GM21723 (cell line): ENCODE results near the gene NRP1.
"Not testable (repeated sequence)": the region's sequence is repeated elsewhere in the genome, so short reads cannot be mapped to it uniquely, and the experiment has no call there.

ENCODE experiments used
- ATAC-seq: cut with Tn5 transposase; IDR thresholded peaks from one replicate; pipeline ENCODE4 v1.9.1; 2021; ENCODE audit warnings: mild to moderate bottlenecking, moderate library complexity; ENCODE audit not compliant: unreplicated experiment

NRP1 gene

DNA sequence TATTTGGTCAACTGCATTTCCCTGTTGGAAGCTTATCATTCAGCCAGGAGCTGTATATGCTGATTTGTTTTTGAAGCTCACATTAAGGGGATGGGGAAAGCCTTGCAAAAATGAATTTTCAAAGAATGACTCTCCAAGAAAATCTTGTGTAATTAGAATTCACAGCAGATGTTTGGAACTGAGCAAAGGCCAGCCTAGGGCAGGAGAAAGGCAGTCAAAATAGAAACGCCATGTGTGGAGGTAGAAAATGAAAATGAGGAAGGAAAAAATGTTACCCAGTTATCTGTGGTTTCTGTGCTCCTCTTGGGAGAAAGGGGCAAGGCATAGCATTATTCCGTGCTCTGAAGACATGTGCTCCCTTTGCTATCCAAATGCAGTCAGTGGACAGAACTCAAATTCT lies 93.5 kb downstream of the NRP1 start:
- no peak for ATAC-seq

DNA sequence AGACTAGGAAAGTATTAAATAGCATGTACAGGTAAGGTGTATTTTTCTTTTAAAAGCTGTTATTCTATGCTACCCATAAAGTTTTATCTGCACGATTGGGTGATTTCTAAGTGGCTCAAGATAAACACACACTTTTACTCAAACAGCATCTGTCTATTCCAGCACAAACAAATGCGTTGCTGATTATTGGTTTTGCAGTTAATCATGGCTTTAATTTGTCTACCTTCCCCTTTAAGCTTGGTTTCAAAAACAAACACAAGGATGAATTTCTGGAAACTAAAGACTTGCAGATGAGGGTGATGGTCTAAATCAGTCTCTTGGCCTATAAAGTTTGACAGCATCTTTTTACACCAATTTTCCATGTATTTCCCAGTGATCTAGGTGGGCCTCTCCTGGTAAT lies 94.2 kb downstream of the NRP1 start:
- no peak for ATAC-seq

DNA sequence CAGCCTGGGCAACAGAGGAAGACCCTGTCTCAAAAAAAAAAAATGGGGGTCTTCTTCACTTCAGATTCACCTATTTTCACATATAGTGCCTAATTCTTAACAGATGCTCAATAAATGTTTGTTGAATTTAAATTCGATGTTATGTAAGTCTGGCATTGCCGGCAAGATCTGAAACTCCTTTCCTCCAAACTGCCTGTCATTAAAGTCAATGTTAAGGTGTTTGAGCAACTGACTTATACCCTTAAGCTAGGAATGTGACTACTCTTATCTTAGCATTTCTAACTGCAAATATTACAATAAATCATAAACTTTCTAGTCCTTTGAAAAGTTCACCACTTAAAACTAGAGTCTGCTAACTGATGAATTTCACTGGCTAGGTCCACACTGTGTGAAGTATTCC lies 95.2 kb downstream of the NRP1 start:
- no peak for ATAC-seq

DNA sequence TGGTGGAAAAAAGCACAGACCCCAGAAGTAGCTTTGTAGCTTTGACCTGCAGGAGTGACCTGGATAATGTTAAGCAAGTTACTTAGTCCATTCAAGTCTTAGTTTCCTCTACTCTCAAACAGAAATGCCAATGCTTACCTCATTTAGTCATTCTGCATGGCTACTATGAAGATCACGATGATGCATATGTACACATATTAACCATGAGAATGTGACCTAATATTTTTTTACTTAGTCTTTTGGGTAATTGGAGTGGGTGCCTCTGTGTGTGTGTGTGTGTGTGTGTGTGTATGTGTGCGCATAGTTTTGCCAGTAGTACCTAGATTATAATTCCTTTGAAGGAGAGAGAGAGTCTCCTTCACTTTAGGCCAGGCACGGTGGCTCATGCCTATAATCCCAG lies 95.8 kb downstream of the NRP1 start:
- no peak for ATAC-seq

DNA sequence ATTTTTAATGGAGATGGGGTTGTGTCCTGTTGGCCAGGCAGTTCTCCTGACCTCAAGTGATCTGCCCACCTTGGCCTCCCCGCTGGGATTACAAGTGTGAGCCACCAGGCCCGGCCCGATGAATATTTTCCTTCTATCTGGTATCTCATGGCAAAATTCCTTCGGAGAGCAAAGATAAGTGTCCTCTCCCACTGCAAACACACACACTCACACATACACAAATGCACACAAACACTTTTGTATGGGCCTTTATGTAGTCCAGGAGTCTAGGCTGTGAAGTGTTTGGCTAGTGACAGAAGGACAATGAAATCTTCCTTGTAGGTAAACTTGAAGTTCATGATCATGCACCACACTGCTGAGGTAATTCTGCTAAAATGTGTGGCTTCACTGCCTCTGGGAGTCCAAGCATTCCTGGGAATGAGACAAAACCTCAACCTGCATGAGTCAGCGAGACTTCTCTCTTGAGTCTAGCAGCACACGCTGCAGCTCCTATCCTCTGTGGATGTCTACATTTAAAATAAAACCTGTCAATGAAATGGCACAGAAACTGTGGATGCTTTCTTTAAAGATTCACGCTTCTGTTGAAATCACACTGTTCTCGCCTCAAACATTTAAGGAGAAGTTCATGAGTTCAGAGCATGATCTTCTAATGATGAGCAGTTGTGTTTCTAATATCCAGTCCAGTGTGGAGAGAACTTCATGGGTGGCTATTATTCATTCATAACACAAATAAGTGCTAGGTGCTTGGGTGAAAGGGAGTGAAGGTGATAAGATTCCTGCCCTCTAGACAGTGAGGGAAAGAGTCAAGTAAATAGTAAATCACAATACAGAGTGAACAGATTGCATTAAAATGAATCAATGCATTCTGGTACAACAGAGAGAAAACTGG lies 96.5 kb downstream of the NRP1 start:
- ATAC-seq, result no peak

DNA sequence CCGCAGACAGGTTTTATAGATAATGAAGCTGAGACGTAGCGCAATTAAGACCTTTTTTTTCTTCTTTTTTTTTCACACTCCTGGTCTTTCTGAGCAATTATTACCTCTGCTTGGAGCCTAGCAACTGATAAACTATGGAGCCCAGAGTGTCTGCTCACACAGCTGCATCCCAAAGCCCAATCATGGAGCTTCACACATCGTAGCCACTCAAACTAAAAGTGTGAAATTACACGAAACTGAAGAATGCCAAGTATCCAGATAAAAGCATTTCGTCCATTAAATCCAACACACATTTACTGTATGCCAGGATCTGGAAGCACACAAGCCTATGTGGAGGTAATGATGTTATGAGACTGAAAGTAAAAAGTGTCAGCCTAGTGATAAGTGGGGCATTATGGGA lies 97.6 kb downstream of the NRP1 start:
- ATAC-seq, result no peak

DNA sequence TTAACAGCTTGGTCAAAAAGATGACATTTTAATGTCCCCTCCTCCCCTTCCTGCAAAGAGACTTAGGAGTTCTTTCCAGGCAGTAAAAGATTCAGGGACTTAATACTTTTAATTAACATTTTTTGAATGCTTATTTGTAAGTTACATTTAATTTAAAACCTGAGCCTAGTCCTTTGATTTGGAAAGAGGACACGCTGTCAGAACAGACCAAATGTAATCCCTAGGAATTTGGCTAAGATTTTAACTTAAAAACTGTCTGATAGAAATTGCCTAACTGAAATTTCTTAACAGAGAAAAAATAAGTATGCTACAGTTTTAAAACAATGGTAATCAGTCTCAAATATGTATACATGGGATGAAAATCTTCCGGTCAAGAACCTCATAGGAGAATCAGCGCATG lies 98.5 kb downstream of the NRP1 start:
- ATAC-seq, result no peak

DNA sequence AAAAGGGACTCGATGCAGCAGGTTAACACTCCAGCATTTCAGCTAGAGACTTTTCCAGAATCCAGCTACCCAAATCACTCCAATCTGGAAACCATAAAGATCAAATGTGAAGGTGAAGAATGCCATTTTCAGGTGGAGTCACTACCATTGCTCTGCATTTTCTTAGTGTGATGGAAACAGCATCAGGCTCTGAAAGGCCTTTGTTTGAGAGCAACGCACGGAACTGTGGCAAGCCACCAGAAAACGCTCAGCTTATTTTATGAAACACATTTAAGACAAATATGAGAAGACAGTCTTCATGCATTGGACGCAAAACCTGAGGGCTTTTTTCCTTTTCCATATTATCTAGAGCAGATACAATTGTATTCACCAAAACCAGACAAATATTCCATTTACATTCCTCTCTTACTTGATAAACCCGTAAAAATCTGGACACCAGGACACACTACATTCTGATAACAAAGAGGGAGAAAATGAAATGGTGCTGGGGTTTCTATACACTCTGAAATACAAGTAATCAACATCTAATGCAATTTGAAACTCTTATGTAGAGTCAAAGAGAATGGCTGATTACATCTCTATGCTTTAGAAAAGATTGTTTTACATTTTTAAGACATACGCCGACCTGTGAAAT lies 99.1 kb downstream of the NRP1 start:
- no peak for ATAC-seq

DNA sequence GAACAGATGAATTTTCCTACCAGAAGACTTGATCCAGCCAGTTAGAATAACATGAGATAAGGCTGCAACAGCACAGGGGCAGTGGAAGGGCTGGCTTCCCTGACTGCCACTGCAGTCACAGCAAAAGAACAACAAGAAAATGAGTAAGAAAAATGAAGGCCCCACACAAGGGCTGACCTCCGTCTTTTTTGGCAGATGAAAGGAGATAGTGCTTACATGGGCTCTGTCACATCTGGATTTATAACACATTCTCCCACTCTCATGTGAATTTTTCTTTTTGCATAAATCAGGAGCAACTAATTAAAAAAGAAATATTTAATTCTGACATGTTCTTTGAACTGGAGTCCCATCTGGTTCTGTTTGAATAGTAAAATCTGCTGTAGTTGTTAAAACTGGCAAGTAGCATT lies 99.6 kb downstream of the NRP1 start:
- ATAC-seq, result no peak

DNA sequence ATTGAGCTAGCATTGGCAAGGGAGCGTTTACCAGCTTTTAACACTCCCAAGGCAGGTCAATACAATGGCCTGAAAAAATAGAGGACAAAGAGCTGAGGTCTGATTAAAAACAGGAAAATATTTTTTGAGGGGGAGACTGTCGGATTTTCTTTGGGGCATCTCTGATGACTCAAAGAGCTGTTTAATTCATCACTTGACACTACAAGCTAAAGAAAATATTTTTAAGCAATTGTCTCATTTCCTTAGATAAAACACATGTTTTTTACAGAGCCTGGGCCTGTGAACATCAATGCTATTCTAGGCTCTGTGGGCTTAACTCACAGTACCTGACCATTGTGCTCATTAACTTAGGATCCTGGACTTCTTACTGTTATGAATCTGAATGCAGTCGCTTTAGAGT lies 100.8 kb downstream of the NRP1 start:
- ATAC-seq, result no peak

DNA sequence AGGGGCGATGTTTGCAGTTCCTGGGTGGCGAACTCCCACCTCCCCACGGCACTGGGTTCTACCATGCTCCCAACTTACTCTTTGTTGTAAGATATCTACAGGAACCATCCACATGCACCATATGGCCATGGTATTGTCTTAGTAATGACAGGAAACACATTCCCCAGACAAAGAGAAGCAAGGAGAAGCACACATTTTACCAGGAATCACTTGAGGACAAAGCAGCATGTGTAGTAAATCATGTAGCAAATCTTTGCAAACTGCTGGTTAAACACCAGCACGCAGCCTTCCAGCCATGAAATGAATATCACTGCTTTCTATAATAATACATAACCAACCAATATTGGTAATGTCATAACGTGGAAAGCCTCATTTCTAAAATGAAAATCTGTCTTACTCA lies 101.2 kb downstream of the NRP1 start:
- no peak for ATAC-seq

DNA sequence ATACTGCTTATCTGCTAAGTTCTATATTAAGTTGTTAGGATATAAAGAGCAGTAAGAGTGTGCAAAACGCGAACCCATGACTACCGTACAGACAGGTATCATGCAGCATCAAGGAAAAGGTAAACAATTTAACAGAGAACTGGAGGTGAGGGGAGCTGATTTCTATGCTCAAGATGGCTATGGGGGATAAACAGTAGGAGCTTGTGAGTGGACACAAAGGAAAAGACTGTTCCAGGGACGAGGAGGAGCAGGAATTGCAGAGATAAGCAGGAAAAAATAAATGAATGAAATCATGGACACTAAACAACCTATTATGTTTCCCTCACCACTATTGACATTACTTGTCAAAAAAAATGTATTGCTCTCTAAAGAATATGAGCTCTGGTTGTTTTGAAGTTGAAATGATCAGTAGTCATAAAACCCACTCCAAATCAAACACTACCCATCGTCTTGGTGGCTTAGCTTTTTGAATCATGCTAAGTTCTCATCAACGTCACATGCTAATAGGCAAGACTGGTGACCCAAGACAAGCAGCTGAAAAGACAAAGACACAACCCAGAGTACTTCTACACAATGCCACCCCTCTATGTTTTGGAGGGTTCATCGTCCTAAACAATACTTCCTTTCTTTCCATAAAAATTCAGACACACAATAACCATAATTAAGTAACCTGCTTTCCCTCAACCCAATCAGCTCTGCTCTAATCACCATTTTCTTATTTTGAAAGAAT lies 102.7 kb downstream of the NRP1 start:
- ATAC-seq, result no peak

DNA sequence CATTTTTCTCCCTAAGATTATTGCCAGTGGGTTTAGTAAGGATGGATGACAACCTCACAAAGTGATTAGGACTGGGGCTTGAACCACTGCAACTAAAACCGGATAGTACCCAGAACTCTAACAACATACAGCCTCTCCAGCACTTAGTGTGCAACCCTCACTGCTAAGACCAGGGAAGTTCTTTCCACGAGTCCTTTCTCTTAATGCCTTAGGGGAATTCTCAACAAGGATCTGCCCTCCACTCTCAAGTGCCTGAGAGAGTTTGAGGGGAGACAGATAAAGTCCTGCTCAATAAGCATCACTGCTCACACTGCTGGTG lies 104.6 kb downstream of the NRP1 start:
- ATAC-seq, result no peak

DNA sequence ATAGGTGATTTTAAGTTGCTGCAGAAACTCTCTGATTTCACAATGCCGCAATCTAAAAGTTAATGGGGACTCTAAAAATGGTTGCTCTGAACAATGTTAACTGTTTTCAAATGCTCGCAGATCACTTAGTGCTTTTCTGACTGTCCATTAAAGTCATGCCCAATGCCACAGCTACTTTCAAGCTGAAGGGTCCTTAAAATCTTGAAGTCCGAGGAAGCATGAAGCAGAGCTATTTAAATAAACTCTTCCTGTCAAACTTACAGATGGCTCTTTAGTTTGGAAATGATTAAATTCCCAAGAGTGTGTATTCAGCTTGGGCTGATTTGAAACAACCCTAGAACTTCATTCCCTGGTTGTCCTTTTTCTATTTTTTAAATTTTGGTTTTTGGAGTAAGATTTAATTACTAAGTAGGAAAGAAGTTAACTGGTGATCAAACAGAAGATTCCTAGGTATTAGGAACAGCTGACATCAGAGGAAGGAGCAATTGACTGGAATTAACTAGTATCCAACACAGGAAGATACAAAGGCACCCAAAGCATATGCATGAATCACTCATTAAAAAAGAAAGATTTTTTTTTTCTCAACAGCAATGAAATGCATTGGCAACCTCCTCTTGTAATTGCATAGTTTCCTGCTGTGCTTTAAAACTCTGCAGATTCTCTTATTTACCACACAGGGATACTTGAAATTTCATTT lies 105.1 kb downstream of the NRP1 start:
- ATAC-seq, result no peak

DNA sequence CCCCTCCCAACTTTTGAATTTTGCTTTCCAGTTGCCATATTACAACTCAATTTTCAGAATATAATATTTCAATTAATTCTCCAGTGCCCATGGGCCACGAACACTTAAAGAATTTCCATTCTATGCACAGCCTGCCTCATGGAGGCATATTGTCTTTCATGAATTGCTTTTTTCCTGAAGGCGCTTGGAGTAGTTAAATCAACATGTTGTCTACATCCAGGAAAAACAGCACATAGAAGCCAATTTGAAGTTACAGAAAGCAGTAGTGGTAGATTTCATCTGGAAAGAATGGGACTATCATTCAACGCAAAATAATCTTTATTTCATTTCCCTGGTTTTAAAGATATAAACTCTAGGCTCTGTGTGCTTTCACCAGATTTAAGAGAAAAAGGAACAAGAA lies 106.0 kb downstream of the NRP1 start:
- no peak for ATAC-seq

DNA sequence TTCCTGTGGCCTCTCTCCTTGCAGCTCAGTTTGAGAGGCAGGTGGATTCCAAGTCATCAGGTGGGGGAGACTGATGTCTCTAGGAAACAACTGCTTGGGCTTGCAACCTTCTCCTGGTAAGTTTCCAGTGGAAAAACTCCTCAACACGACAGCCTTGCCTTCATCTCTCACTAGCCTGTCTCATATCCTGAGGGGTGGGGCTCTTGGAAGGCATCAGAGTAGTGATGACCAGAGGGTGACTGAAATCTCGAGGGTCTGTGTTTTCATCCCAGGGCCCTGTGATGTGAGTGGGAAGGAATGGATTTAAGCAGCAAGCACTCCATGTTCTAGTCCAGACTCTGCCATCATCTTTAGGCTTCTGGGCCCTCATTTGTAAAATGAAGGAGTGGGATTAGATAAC lies 107.0 kb downstream of the NRP1 start:
- ATAC-seq, result no peak

DNA sequence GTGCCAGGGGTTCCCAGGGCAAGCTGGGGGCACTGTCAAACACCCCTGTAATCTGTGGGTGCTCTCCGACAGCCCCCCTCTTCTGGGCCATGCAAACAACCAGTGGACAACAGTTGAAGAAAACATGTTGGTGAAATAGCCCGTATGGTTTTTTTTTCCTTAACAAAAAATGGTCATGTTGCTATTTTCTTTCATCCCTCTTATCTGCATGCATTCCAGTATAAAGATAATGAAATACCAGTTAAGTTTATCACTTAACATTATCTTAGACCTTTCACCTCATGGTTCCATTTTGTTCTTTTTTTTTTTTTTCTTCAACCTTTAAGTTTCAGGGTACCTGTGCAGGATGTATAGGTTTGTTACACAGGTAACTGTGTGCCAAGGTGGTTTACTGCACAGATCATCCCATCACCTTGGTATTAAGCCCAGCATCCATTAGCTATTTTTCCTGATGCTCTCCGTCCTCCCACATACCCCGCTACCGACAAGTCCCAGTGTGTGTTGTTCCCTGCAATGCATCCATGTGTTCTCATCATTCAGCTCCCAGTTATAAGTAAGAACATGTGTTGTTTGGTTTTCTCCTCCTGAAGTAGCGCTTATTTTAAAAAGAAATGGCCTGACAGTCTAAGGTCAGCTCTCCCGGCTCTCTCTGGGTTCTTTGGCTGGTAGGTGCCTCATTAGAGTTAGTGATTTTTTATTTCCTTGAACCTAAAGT lies 110.1 kb downstream of the NRP1 start:
- no peak for ATAC-seq

DNA sequence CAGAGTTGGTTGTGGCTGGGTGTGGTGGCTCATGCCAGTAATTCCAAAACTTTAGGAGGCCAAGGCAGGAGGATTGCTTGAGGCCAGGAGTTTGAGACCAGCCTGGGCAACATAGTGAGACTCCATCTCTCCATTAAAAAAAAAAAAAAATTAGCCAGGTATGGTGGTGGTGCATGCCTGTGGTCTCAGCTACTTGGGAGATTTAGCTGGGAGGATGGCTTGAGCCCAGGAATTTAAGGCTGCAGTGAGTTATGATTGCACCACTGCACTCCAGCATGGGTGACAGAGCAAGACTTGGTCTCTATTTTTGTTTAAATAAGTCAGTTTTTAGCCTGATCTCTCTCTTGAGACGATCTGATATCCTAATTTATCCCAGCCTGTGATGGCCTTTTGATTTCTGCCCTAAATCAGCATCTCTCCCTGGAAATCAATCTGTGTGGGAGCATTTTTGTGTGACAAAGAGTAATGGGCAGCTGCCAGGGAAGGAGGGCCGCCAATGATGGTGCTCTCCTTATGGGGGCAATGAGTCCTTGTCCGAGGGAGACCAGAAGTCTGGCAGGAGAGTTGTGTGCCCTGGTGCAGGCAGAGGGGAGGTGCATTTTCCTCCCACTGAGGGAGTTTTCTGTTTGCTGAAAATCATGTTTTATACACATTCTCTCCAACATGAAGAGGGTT lies 111.0 kb downstream of the NRP1 start:
- ATAC-seq, result no peak

DNA sequence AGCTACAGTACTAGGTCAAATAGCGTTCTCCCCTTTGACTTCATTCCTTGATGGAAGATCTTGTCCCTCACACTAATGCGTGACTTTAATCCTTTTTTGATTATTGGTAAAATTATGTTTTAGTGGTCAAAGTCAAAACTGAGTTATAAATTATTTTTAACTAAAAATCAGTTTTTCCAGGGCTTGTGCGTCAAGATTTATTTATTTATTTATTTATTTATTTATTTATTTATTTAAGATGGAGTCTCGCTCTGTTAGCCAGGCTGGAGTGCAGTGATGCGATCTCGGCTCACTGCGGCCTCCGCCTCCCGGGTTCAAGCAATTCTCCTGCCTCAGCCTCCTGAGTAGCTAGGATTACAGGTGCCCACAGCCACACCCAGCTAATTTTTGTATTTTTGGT lies 112.2 kb downstream of the NRP1 start:
- ATAC-seq, result not testable (repeated sequence)

DNA sequence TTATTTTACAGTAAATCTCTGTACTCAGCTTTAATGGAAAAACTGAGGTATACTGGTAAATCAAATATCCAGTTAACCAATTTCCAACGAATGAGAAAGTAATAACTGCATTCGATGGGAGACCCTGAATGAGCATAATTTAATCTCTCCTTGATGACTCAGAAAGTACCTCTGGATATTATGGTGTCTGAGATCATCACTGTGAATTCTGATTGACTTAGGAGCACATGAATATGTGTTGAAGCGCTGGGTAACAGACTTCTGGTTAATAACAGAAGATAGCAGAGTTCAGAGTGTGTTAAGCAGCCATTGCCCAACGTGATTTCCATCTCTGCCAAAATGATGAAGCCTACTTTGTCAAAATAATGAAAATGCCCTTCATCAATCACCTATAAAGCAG lies 116.6 kb downstream of the NRP1 start:
- ATAC-seq, result no peak
